Transverse colon (tissue), 4 donors: ENCODE data around the gene TM9SF1. TPM values are rescaled to one million over a fixed set of nuclear protein-coding genes. Genes with fewer than 3 reads are reported as not detected.

Experiments used
- DNase-seq: peaks from one replicate; pipeline ENCODE4 v3.0.0-alpha.2; 2019
- H3K27ac ChIP-seq, 4 donors: fragments of 200-600 bp; sonication (generic); 2 replicates each; pipeline ENCODE4 v1.5.1; 2016 to 2018; ENCODE audit warnings: inconsistent platforms in 4 of 4
- H3K27me3 ChIP-seq: fragments of 200-600 bp; sonication (generic); 2 replicates; pipeline ENCODE4 v1.5.1; 2017; ENCODE audit warnings: inconsistent platforms
- H3K36me3 ChIP-seq, 4 donors: fragments of 200-600 bp; sonication (generic); 2 replicates each; pipeline ENCODE4 v1.5.1; 2017 to 2019; ENCODE audit warnings: inconsistent platforms in 4 of 4
- H3K4me1 ChIP-seq, 4 donors: fragments of 200-600 bp; sonication (generic); 2 replicates each; pipeline ENCODE4 v1.5.1; 2017 to 2020; ENCODE audit warnings: inconsistent platforms in 4 of 4
- H3K4me3 ChIP-seq, 4 donors: fragments of 200-600 bp; sonication (generic); 1 replicate in 1 of 4; 2 replicates in 3 of 4; pipeline versions ENCODE4 v1.5.1 to v1.6.1; 2017 to 2019; ENCODE audit warnings: inconsistent platforms in 4 of 4
- H3K9me3 ChIP-seq, 2 donors: fragments of 200-600 bp; sonication (generic); 2 replicates each; pipeline ENCODE4 v1.5.1; 2017 to 2019; ENCODE audit warnings: inconsistent platforms in 2 of 2
- CTCF ChIP-seq, 5 experiments: fragments of 200-600 bp in 3 of 5; fragments of 450-650 bp in 2 of 5; sonication (generic) in 3 of 5; IDR thresholded peaks; 1 replicate in 2 of 5; 2 replicates in 3 of 5; pipeline ENCODE4 v1.5.1; 2016 to 2017; ENCODE audit warnings: antibody characterized with exemption in 5 of 5, inconsistent platforms in 3 of 5, mild to moderate bottlenecking in 2 of 5, moderate library complexity in 1 of 5
- EP300 ChIP-seq: sonication (generic); formaldehyde crosslinking; IDR thresholded peaks from one replicate; pipeline ENCODE4 v1.6.1; 2017; ENCODE audit warnings: antibody characterized with exemption, low read depth
- POLR2A ChIP-seq: fragments of 450-650 bp; IDR thresholded peaks from one replicate; pipeline ENCODE4 v1.6.1; 2016; ENCODE audit warnings: antibody characterized with exemption, mild to moderate bottlenecking, moderate library complexity
- POLR2AphosphoS5 ChIP-seq, 3 donors: sonication (generic); formaldehyde crosslinking; IDR thresholded peaks; one replicate each; pipeline ENCODE4 v1.6.1; 2016; ENCODE audit warnings: antibody characterized with exemption in 3 of 3
- WGBS, 2 donors: methylation state at CpG; one replicate each; pipeline ENCODE4 v1.1.5; 2018; ENCODE audit warnings: low coverage in 1 of 2; 5-methylcytosine and 5-hydroxymethylcytosine counted together
- in situ Hi-C, 4 donors: fragments of 200-750 bp; cut with MboI; loops; one replicate each; pipeline versions ENCODE4 v1.15.0 to v1.15.1; 2017; ENCODE audit warnings: low sequenced_read_pairs in 3 of 4, low pct_ligation_motif_present in 1 of 4, low pct_unique_long_range_greater_than_20kb in 1 of 4
- intact Hi-C: fragments of 100-400 bp; cut with DNase I; formaldehyde crosslinking; loops from one replicate; pipeline ENCODE4 v1.15.1; 2023; ENCODE audit warnings: low total_unique reads
- total RNA-seq, 4 donors: library from RNA; depleted of rRNA; stranded (reverse); fragments of >200 nt; gene quantifications; one replicate each; pipeline ENCODE4 v1.1.0, GENCODE V29; 2016

TM9SF1 gene
- total RNA-seq, 4 donors from 2014 or later, result 32.9 to 127 (median 63.9) TPM

GRCh38 chr14:24240110-24240918 lies 45.1 kb upstream of the TM9SF1 start:
- H3K4me3 ChIP-seq, result no peak overlapping the region
- H3K27ac ChIP-seq, result peak overlapping the region in 3 of 4 donors; percentile 97 to 100 (median 99)
- in situ Hi-C loops, result loop anchor here (5.0 to 25.0 kb wide), 3 partner anchors 57 to 197 kb away; partner anchors contain the start of genes CBLN3 (in 3 of the 4), KHNYN (in 3 of the 4), SDR39U1 (in 3 of the 4) and DHRS1 (in 1 of the 4)
- WGBS, 2 donors, result 92 to 93% methylated on average over 3 to 9 of the region's 9 CpGs
- peaks cover 28 to 40% (median 30%) of the 10 kb centered on the region in 4 donors for H3K4me1 ChIP-seq
- TF ChIP-seq EP300 (no peak), POLR2AphosphoS5 (IDR thresholded peaks at IDR 0.05) (no peak), CTCF (IDR thresholded peaks at IDR 0.05) (no peak), POLR2A (no peak)
- intact Hi-C loops, result no loop called here
- H3K9me3 ChIP-seq, result no peaks in the 10 kb centered on the region
- DNase-seq, result no peak
- peaks cover 0 to 35% (median 13%) of the 10 kb centered on the region in 4 donors for H3K36me3 ChIP-seq
- H3K27me3 ChIP-seq, result no peaks in the 10 kb centered on the region

GRCh38 chr14:24238527-24239037 lies 43.3 kb upstream of the TM9SF1 start:
- peaks cover 0 to 35% (median 13%) of the 10 kb centered on the region in 4 donors for H3K36me3 ChIP-seq
- in situ Hi-C loops, result loop anchor here in 3 of 4 donors (25.0 kb wide), 1 partner anchor 199 kb away; the partner anchor contains the start of genes CBLN3 (in 3 of the 3), KHNYN (in 3 of the 3) and SDR39U1 (in 3 of the 3)

GRCh38 chr14:24238123-24238522 lies 42.9 kb upstream of the TM9SF1 start:
- H3K27ac ChIP-seq, result no peak overlapping the region
- in situ Hi-C loops (loop anchor here in 3 of 4 donors (25.0 kb wide), 1 partner anchor 199 kb away; the partner anchor contains the start of genes CBLN3 (in 3 of the 3), KHNYN (in 3 of the 3) and SDR39U1 (in 3 of the 3)), intact Hi-C loops (no loop called here)
- 78 to 87% methylated on average over 4 to 5 of the region's 5 CpGs for WGBS, 2 donors
- no peak overlapping the region for H3K4me3 ChIP-seq
- peaks cover 33 to 47% (median 34%) of the 10 kb centered on the region in 4 donors for H3K4me1 ChIP-seq
- H3K27me3 ChIP-seq, result no peaks in the 10 kb centered on the region
- TF ChIP-seq POLR2A, result no peak
- no peak for TF ChIP-seq POLR2AphosphoS5 (IDR thresholded peaks at IDR 0.05)
- no peak for TF ChIP-seq EP300
- TF ChIP-seq CTCF (IDR thresholded peaks at IDR 0.05), result no peak
- H3K9me3 ChIP-seq, result no peaks in the 10 kb centered on the region
- DNase-seq, result no peak
- H3K36me3 ChIP-seq, result peaks cover 0 to 35% (median 13%) of the 10 kb centered on the region in 4 donors

More at GRCh38 chr14:24238527-24239037, 43.3 kb upstream of the TM9SF1 start:
- 90 to 92% methylated on average over 3 to 5 of the region's 5 CpGs for WGBS, 2 donors
- Histone ChIP-seq H3K27ac (no peak overlapping the region), H3K9me3 (no peaks in the 10 kb centered on the region), H3K4me1 (peaks cover 31 to 47% (median 32%) of the 10 kb centered on the region in 4 donors), H3K4me3 (no peak overlapping the region), H3K27me3 (no peaks in the 10 kb centered on the region)
- DNase-seq, result no peak
- intact Hi-C loops, result no loop called here
- TF ChIP-seq POLR2AphosphoS5 (IDR thresholded peaks at IDR 0.05), result no peak

GRCh38 chr14:24237463-24237955 lies 42.3 kb upstream of the TM9SF1 start:
- no peak overlapping the region for H3K27ac ChIP-seq
- no peak overlapping the region for H3K4me3 ChIP-seq
- in situ Hi-C loops (loop anchor here in 3 of 4 donors (25.0 kb wide), 1 partner anchor 200 kb away; the partner anchor contains the start of genes CBLN3 (in 3 of the 3), KHNYN (in 3 of the 3) and SDR39U1 (in 3 of the 3)), intact Hi-C loops (no loop called here)
- H3K36me3 ChIP-seq, result peaks cover 0 to 35% (median 13%) of the 10 kb centered on the region in 4 donors
- DNase-seq, result no peak
- H3K4me1 ChIP-seq, result peaks cover 33 to 48% (median 35%) of the 10 kb centered on the region in 4 donors
- H3K9me3 ChIP-seq, result no peaks in the 10 kb centered on the region
- 100% methylated on average over 2 of the region's 2 CpGs; no CpG with 5 or more reads in 1 of the 2 donors for WGBS, 2 donors
- H3K27me3 ChIP-seq, result no peaks in the 10 kb centered on the region
- TF ChIP-seq CTCF (IDR thresholded peaks at IDR 0.05) (no peak), EP300 (no peak), POLR2A (no peak), POLR2AphosphoS5 (IDR thresholded peaks at IDR 0.05) (no peak)
